KMS-11 (cell line): Measurements from ENCODE around the gene CACNA1G.

Source experiments
- H2AFZ ChIP-seq: fragments of 200-600 bp; sonication (generic); 2 replicates; pipeline ENCODE4 v1.6.1; 2016; ENCODE audit warnings: antibody characterized with exemption, mixed run types, low read depth
- H3K27ac ChIP-seq: fragments of 200-600 bp; sonication (generic); 2 replicates; pipeline ENCODE4 v1.6.1; 2016; ENCODE audit warnings: mild to moderate bottlenecking, mixed run types
- H3K27me3 ChIP-seq: fragments of 200-600 bp; sonication (generic); 2 replicates; pipeline ENCODE4 v1.6.1; 2017; ENCODE audit warnings: mild to moderate bottlenecking, low read depth, mixed run types, moderate library complexity; ENCODE audit not compliant: insufficient read depth
- H3K36me3 ChIP-seq: fragments of 200-600 bp; sonication (generic); 2 replicates; pipeline ENCODE4 v1.6.1; 2017; ENCODE audit warnings: mild to moderate bottlenecking, mixed run types; ENCODE audit not compliant: insufficient read depth
- H3K4me1 ChIP-seq: fragments of 200-600 bp; sonication (generic); 2 replicates; pipeline ENCODE4 v1.6.1; 2016; ENCODE audit warnings: mild to moderate bottlenecking, low read depth, mixed run types; ENCODE audit not compliant: poor library complexity, severe bottlenecking
- H3K4me2 ChIP-seq: fragments of 200-600 bp; sonication (generic); 2 replicates; pipeline ENCODE4 v1.7.0; 2016; ENCODE audit warnings: mild to moderate bottlenecking, mixed run types
- H3K4me3 ChIP-seq: fragments of 200-600 bp; sonication (generic); IDR thresholded peaks from 2 replicates; pipeline ENCODE4 v1.6.1; 2017; ENCODE audit warnings: low read depth, low read length, mixed read lengths; ENCODE audit not compliant: insufficient read depth
- H3K79me2 ChIP-seq: fragments of 200-600 bp; sonication (generic); 2 replicates; pipeline ENCODE4 v1.6.1; 2016; ENCODE audit warnings: low read depth, mixed run types; ENCODE audit not compliant: insufficient read depth
- H3K9ac ChIP-seq: fragments of 200-600 bp; sonication (generic); 2 replicates; pipeline ENCODE4 v1.6.1; 2016; ENCODE audit warnings: mild to moderate bottlenecking, mixed run types
- H4K20me1 ChIP-seq: fragments of 200-600 bp; sonication (generic); 2 replicates; pipeline ENCODE4 v1.6.1; 2016; ENCODE audit warnings: mild to moderate bottlenecking, mixed run types; ENCODE audit not compliant: insufficient read depth
- CTCF ChIP-seq: fragments of 200-600 bp; sonication (generic); conservative IDR thresholded peaks from 2 replicates; pipeline ENCODE4 v1.6.1; 2017; ENCODE audit warnings: low read depth, mild to moderate bottlenecking, antibody characterized with exemption, low read length, moderate library complexity, mixed read lengths

Gene CACNA1G

DNA sequence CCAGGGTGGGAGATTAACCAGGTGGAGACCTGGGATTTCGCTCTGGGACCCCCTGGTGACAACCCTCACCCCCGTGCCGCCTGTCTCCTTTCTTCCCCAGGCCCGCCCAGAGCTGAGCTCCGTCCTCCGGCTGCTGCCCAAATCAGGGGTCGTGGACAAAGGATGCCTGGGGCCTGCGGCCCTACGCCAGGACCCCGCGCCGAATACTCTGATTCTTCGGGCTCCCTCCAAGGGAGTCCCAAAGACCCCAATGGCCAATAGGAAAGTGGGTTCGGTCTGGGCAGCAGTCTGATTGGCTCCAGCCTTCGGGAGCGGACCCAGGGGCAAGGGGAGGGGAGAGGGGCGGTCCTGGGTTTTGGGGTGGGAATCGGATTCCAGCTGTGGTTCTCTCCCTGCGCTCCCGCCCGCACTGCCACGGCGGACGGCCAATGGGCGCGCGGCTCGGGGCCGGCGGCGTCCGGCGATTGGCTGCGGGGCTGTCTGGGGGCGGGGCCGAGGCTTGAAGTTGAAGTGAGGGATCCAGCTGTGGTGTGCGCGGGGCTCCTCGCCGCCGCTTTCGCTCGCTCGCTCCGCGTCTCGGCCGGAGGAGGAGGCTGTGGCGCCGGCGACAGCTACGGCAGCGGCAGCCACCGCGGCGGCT lies at the start of gene CACNA1G:
Gene CACNA1G, plus strand, starts transcription at position 531 of the 640 bp plus-strand sequence. CDS start 745 bp downstream, outside the sequence.
- Histone ChIP-seq H4K20me1 (no peaks in the 10 kb centered on the region), H3K4me3 (no peak within 1 kb of the TSS), H3K4me2 (peak within 1 kb of the TSS; percentile 82), H2AFZ (peak within 1 kb of the TSS; percentile 84), H3K79me2 (no peaks in the 10 kb centered on the region), H3K36me3 (no peaks in the 10 kb centered on the region), H3K27me3 (peaks cover 48% of the 10 kb centered on the region), H3K27ac (no peak within 1 kb of the TSS), H3K9ac (no peak within 1 kb of the TSS), H3K4me1 (peaks cover 9% of the 10 kb centered on the region)
- TF ChIP-seq CTCF, result no peak

DNA sequence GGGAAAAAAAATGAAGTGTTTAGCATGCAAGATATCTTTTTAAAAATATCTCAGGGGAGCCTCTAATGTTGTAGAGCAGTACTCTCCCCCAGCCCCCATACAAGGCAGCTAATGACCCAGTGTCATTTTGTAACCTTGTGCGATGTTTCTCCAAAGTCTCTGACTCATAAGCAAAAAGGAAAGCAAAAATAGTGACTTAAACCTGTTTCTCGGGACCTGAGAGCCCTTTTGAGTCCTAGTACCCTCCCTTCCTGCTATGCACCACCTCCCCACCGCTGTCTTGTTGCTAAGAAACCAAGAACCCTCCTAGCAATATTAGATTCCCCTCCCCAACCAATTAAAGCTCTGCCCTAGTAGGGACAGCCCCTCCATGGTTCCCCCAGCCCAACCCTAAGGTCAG lies 49.5 kb upstream of the CACNA1G start:
- no peaks in the 10 kb centered on the region for H3K27me3 ChIP-seq
- H3K9ac ChIP-seq, result no peak overlapping the region
- TF ChIP-seq CTCF, result no peak
- no peak overlapping the region for H2AFZ ChIP-seq
- H3K4me2 ChIP-seq, result no peak overlapping the region
- no peak overlapping the region for H3K27ac ChIP-seq
- no peaks in the 10 kb centered on the region for H3K4me1 ChIP-seq
- H4K20me1 ChIP-seq, result no peaks in the 10 kb centered on the region
- no peaks in the 10 kb centered on the region for H3K36me3 ChIP-seq
- H3K4me3 ChIP-seq, result no peak overlapping the region
- H3K79me2 ChIP-seq, result no peaks in the 10 kb centered on the region

GRCh38 chr17:50513495-50513894 lies 47.0 kb upstream of the CACNA1G start:
- Histone ChIP-seq H3K9ac (no peak overlapping the region), H3K36me3 (no peaks in the 10 kb centered on the region), H3K4me2 (no peak overlapping the region), H3K27ac (no peak overlapping the region), H3K27me3 (no peaks in the 10 kb centered on the region), H3K4me3 (no peak overlapping the region), H4K20me1 (no peaks in the 10 kb centered on the region), H2AFZ (no peak overlapping the region), H3K4me1 (no peaks in the 10 kb centered on the region), H3K79me2 (no peaks in the 10 kb centered on the region)
- TF ChIP-seq CTCF, result no peak

GRCh38 chr17:50514388-50514787 lies 46.1 kb upstream of the CACNA1G start:
- Histone ChIP-seq H3K9ac (no peak overlapping the region), H2AFZ (no peak overlapping the region), H3K4me1 (no peaks in the 10 kb centered on the region), H3K36me3 (no peaks in the 10 kb centered on the region), H3K4me2 (no peak overlapping the region), H4K20me1 (no peaks in the 10 kb centered on the region), H3K4me3 (no peak overlapping the region), H3K27ac (no peak overlapping the region), H3K27me3 (no peaks in the 10 kb centered on the region), H3K79me2 (no peaks in the 10 kb centered on the region)
- no peak for TF ChIP-seq CTCF
